ENCODE results near the gene EPHX1.

DNA sequence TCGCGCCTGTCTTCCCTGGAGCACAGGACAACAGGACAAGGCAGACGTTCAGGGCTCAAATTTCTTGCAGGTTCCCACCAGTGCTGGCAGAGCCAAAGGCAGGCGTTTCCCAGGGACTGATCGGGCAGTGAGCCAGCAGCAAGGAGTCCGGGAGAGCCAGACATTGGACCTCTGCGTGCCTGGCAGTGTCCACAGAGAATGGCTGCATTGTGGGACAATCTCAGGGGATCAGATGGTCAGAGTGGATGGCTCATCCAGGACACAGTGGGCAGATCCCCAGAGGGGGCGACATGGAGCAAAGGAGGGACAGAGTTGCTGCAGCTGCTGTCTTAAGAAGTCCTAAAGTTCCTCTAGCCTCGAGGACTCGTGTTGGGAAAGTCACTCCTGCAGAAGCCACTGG is 67.7 kb downstream of the EPHX1 start:
- TF ChIP-seq EZH2phosphoT487 (IDR thresholded peaks at IDR 0.05; ENCODE audit: borderline replicate concordance) = no peak
- TF ChIP-seq, protein P1, sequence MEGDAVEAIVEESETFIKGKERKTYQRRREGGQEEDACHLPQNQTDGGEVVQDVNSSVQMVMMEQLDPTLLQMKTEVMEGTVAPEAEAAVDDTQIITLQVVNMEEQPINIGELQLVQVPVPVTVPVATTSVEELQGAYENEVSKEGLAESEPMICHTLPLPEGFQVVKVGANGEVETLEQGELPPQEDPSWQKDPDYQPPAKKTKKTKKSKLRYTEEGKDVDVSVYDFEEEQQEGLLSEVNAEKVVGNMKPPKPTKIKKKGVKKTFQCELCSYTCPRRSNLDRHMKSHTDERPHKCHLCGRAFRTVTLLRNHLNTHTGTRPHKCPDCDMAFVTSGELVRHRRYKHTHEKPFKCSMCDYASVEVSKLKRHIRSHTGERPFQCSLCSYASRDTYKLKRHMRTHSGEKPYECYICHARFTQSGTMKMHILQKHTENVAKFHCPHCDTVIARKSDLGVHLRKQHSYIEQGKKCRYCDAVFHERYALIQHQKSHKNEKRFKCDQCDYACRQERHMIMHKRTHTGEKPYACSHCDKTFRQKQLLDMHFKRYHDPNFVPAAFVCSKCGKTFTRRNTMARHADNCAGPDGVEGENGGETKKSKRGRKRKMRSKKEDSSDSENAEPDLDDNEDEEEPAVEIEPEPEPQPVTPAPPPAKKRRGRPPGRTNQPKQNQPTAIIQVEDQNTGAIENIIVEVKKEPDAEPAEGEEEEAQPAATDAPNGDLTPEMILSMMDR (conservative IDR thresholded peaks at IDR 0.05; ENCODE audit: low read length) = peak; percentile 76
